Uterus (tissue), 2 donors: ENCODE results near the gene LMOD2.

Source experiments
- CTCF ChIP-seq, 4 experiments: fragments of 200-600 bp in 2 of 4; fragments of 450-650 bp in 2 of 4; sonication (generic) in 2 of 4; IDR thresholded peaks; one replicate each; pipeline ENCODE4 v1.5.1; 2016 to 2019; ENCODE audit warnings: antibody characterized with exemption in 4 of 4, mild to moderate bottlenecking in 2 of 4, moderate library complexity in 1 of 4
- POLR2A ChIP-seq, 2 donors: fragments of 450-650 bp; IDR thresholded peaks; one replicate each; pipeline ENCODE4 v1.6.1; 2016; ENCODE audit warnings: antibody characterized with exemption in 2 of 2, mild to moderate bottlenecking in 1 of 2, moderate library complexity in 1 of 2

- no peak for TF ChIP-seq POLR2A (IDR thresholded peaks at IDR 0.05)
- TF ChIP-seq CTCF (IDR thresholded peaks at IDR 0.05), result no peak
Measured at GRCh38 chr7:123710683-123711082, 55.0 kb downstream of the LMOD2 start.
